Skeletal muscle cell (primary cell): Measurements from ENCODE around the gene VARS1.
A peak's percentile ranks its signal among the peaks of the same experiment; 100 is the strongest.
"Not testable (repeated sequence)": the region's sequence is repeated elsewhere in the genome, so short reads cannot be mapped to it uniquely, and the experiment has no call there.

ENCODE experiments used
- DNase-seq: peaks from one replicate; pipeline ENCODE4 v3.0.0-alpha.2; 2010; ENCODE audit warnings: low read depth
- H3K4me3 ChIP-seq: 2 replicates; pipeline ENCODE4 v1.5.1; 2011; ENCODE audit warnings: low read depth, mild to moderate bottlenecking, control low read depth, low read length, moderate library complexity

VARS1 gene

DNA sequence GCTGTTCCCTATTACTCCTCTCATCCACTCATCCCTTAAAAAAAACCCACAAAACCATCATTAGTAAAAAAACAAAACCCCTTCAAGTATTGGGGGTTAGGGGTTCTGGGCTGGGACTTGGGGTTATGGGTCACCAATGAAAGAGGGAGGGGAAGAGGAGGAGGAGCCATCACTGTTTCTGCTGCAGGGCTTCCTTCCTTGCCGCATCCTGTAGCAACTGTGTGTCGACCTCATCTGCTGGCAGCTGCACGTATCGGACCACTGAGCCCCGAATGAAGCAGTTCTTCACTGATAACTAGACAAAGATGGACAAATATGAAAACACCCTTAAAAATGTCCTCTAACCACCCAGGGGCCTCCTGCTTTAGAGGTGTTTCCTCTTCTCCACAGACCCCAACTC is 2.0 kb upstream of the VARS1 start:
- no peak overlapping the region for H3K4me3 ChIP-seq

DNA sequence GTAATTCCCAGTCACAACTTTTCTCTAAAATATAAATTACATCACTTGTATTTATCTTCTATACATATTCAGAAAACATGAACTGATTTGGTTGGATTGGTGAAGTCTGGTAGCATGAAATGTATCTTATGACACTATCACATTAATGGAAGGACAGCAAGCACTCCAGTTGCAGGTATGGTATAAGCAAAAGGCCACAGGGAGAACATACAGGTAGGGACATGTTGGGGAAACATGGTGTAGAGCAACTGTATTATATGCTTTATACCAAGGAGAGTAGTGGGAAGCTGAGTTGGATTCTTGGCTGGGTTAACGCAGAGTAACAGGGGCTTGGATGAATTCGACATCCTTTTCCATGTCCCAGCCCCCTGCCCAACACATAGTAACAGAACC is 1.4 kb upstream of the VARS1 start:
- H3K4me3 ChIP-seq, result no peak overlapping the region
- DNase-seq, result no peak

More for the DNA sequence above, 2.0 kb upstream of the VARS1 start:
- no peak for DNase-seq

DNA sequence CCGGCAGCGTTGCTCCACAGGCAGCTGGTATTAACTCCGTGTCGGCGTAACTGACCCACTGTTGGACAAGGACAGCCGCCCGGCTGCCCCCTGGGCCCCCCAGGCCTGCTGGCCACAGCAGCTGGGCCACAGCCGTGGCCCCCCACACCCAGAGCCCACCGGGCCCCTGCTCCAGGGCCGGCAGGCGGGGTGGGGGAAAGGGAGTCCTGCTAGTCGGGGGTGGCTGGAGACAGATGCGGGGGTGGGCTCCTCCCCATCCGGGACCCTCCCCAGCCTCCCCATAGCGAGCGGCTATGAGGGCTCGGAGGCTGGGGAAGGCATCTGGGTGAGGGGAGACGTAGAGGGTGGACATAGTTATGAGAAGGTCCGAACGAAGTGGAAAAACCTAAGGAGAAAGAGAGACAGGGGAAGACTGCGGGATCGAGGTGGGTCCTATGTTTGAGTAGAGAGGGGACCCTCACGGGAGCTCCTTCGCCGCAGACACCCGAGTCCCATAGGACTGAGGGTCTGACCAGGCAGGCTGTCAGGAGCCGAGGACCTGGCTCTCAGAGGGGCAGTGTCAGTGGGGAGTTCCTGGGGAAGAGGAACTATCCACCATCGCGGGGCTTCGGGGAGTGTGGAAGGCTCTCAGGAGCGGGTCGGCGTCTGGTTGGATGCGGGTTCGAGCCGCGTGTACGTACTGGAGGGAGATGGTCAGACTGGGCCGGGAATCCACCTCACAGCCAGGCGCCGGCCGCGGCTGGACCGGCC is 511 bp downstream of the VARS1 start:
- H3K4me3 ChIP-seq, result peak overlapping the region; percentile 93
- no peak for DNase-seq

DNA sequence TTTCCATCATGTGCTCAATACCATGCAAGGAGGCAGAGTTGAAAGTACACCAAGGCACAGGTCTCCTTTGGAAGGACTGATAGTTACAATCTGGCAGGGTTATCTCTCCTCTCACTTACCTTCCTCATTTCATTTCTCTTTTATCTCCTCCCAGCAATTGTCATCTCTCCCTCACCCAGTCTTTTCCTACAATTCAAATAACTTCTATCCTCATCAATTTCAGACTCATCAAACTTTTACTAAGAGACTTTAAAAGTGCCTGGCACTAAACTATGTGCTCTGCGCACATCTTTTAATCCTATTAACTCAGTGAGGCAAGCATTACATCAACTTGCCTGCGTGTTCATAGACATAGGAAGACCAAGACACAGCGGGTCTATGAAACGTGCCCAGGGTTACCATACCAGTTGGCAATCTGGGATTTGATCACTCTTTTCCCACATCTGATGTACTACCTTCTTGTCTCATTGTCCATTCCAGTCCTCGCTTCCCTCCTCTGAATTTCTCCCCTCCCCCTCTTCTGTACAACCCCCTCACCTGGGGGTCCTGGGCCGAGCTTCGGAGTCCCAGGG is 1.2 kb downstream of the VARS1 start:
- peak overlapping the region; percentile 93 for H3K4me3 ChIP-seq
- DNase-seq, result no peak

DNA sequence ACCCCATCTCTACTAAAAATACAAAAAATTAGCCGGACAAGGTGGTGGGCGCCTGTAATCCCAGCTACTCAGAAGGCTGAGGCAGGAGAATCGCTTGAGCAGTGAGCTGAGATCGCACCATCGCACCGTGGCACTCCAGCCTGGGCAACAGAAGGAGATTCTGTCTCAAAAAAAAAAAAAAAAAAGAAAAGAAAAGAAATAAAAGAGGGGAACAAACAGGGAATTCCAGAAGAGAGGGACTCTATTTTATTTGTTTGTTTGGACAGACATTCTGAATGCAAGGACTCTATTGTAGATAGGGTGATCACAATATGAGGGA is 1.7 kb downstream of the VARS1 start:
- DNase-seq, result not testable (repeated sequence)
- H3K4me3 ChIP-seq, result peak overlapping the region; percentile 93

DNA sequence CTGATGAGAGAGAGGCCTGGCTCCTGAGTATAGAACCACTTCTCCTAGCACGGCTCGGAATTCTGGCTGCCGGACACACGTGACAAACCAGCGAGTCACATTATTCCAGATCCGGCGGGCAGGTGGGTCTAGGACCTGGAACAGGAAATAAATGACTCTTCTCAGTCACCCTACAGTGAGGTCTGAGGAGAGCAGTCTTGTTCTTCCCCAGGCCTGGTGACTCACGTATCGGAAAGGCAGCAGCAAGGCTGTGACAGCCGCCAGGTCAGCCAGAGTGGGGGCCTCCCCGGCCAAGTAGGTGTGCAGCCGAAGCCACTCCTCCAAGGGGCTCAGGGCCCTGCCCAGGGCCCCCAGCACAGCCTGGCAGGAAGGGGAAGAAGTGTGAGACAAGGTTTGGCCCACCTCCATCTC is 2.8 kb downstream of the VARS1 start:
- no peak for DNase-seq
- no peak overlapping the region for H3K4me3 ChIP-seq

DNA sequence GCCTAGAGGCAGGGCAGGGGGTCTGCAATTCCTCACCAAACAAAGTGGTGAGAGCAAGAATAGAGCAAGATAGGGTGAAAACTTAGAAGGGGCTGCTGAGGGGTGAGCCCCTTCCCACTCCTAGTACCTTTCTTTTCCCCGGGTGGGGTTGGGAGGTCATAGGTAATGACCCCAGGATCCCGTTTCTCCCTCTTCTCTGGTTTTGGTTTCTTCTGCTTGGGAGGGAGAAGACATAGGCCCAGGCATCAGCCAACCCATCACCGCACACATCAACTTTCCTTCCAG is 3.5 kb downstream of the VARS1 start:
- no peak for DNase-seq
- no peak overlapping the region for H3K4me3 ChIP-seq

DNA sequence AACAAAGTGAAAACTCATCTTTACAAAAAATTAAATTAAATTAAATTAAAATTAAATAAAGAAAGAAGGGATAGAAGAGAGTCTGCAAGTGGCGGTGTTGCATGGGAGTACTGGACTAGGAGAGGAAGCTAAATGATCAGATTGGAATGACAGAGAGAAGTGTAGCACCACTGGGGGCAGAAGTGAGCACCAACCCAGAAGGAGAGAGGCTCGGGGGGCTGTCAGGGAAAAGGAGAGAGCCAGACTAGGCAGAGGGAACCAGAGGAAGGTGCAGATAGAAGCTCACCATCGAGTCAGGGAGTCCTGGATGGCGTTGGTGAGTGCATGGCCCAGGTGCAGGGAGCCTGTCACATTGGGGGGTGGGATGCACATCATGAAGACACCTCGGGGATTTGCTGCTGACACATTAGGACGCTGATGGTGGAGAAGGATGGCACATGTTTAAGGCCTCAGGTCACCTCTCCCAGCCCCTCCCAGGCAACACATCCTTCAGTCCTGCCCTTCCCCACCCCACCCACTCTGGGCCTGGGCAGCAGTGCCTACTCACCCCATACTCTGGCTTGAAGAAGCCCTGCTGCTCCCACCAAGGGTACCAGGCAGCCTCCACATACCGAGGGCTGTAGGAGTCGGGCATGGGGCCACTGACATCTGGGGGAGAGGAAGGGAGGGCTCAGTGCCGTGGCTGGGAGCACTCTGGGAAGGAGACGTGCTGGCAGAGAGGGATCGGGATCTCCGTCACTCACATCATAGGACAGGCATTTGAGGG is 4.0 kb downstream of the VARS1 start:
- no peak for DNase-seq
- no peak overlapping the region for H3K4me3 ChIP-seq

DNA sequence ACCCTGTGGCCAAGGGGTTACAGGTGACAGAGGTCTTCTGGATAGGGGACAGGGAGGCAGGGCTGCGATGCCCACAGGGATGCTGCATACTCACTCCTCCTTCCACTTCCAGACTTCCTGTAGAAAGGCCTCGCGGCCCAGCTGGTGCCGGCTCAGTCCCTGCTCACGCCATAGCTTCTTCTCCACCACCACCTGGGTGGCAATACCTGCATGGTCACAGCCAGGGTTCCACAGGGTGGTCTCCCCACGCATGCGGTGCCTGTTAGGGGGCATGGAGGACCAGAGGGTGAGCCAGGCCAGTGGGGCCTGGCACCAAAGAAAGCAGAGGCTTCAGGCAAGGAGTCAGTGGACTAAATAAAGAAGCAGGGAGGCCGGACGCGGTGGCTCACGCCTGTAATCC is 10.1 kb downstream of the VARS1 start:
- DNase-seq, result no peak
- H3K4me3 ChIP-seq, result no peak overlapping the region

DNA sequence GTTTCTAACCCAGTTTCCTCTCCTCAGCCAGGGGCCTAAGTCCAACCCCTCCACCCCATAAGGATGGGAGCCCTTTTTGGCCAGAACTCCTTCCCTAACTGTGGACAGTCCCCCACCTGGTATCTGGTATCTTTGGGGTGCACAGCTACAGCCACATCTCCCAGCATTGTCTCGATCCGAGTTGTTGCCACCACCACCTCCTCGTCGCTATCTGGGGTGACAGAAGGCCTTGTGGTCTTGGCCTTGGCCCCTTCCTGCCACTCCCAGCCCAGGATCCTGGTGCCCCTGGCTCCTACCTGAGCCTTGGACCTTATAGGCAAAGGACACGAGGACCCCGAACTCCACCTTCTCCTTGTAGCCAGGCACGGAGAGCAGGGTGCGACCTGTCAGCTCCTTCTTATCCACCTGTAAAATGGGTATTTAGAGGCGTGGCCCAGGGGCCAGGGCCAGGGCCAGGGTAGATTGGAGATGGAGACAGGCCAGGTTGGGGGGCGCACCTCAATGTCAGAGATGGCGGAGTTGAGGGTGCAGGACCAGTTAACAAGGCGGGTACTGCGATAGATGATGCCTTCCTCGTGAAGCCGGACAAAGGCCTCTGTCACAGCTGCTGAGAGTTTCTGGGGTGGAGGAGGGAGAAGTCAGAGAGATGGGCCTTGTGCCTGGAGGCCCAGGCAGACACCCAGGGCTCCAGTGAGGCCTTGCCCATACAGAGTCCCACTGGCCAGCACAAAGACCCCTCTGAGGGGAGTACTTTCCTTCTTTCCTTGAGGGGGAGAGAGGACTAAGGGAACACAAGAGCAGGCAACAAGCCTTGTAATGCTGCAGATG is 11.2 kb downstream of the VARS1 start:
- no peak overlapping the region for H3K4me3 ChIP-seq
- DNase-seq, result no peak

DNA sequence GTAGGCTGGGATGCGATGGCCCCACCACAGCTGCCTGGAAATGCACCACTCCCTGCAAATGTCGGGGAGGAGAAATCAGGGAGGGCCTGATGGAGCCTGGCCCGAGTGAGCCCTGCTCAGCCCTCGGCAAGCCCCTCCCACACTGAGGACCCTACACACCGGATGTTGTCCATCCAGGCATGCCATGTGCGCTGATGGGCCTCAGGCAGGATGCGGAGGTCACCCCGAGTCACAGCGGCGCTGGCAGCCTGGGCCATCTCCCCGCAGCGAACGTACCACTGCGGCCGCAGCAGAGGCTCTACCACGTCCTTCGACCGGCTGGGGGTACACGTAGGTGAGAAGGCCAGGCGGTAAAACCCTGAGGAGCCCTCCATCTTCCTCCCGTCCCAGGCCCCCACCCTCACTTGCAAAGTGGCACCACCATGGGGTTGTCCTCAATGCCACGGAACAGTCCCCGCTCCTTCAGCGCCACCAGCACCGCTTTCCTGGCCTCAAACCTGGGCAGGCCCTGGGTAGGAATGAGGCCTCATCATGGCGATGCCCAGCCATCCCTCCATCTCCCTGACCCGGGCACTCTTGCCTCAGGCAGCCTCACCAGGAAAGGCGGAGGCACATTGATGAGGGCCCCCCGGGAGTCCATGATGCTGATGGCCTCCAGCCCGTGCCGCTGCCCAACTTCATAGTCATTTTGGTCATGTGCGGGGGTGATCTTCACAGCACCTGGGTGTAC is 13.3 kb downstream of the VARS1 start:
- no peak overlapping the region for H3K4me3 ChIP-seq
- DNase-seq, result no peak

DNA sequence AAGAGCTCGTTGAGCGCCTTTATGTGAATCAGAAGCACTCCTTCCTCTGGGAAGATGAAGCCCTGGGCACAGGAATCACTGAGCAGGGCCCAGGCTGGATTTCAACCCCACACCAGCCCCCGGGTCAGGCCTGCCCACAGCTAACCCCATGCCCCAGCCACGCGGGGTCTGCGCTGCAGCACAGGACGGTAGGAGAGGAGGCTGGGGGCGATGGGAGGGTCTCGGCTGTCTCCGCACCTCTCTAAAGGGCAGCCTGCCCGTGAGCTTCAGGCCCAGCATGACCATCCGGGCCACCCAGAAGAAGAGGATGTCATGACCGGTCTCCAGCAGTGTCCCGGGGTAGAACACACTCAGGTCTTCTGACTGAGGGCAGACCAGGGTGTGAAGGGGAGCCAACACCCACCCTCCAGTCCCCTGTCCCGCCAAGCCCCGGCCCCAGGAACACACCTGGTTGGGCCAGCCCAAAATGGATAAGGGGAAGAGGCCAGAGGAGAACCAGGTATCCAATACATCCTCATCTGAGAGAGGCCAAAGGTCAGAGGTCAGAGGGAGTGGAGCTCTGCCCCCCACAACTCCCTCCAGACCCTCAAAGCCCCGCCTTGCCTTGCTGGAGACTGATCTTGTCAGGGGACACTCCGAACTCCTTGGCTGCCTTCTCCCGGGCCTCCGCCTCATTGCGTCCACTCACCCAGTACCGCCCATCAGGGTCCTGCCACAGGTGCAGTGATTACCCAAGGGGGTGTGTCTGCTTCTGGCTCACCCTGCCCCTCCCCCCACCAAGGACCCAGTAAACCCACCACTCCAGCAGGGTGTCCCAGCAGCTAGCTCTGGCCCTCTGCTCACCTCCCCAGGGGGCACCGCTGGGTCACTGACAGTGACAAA is 14.1 kb downstream of the VARS1 start:
- no peak for DNase-seq
- H3K4me3 ChIP-seq, result no peak overlapping the region

DNA sequence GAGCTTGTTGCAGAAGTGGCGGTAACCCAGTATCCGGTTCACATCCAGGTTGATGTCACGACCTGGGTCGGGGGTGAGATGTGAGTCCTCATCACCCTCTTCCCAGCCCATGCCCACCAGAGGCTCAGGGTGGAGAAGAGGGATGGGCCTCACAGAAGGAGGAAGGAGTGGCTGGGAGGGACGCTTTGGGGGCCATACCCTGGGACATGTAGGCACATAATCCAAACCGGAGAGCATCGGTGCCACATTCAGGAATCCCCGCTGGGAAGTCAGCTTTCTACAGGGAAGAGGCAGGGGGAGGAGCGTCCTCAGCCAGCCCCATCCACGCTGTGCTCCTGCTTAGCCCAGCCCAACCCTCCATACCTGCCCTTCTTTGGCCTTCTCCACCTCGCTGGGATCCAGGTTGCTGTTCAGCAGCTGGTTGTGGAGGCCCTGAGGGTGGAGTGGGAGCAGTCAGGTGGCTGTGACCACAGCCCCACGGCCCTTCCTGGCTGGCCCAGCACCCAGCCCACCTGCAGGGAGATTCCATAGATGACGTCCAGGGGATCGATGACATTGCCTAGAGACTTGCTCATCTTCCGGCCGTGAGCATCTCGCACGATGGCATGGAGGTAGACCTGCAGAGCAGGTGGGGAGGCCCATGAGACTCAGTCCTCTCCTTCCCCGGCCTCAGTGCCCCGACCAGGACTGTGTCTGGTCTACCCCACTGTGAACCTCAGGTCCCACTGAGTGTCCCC is 14.9 kb downstream of the VARS1 start:
- no peak for DNase-seq
- no peak overlapping the region for H3K4me3 ChIP-seq

DNA sequence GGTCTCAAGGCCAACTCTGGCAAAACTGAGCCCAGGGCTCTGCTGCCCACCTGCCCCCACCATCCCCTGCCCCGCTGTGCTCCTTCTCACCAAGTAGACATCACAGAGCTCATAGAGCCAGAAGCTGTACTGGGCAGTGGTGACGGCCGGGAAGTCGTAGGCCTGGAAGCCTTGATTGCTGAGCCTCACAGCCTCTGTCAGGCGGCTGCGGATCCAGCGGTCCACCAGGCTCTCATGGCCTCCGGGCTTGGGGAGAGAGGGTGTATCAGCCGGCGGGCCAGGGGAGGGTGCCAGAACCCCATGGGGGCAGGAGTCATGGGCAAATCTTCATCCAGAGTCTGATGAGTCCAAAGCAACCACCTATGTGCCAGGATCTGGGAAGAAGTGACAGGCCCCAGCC is 15.6 kb downstream of the VARS1 start:
- DNase-seq, result no peak
- H3K4me3 ChIP-seq, result no peak overlapping the region

DNA sequence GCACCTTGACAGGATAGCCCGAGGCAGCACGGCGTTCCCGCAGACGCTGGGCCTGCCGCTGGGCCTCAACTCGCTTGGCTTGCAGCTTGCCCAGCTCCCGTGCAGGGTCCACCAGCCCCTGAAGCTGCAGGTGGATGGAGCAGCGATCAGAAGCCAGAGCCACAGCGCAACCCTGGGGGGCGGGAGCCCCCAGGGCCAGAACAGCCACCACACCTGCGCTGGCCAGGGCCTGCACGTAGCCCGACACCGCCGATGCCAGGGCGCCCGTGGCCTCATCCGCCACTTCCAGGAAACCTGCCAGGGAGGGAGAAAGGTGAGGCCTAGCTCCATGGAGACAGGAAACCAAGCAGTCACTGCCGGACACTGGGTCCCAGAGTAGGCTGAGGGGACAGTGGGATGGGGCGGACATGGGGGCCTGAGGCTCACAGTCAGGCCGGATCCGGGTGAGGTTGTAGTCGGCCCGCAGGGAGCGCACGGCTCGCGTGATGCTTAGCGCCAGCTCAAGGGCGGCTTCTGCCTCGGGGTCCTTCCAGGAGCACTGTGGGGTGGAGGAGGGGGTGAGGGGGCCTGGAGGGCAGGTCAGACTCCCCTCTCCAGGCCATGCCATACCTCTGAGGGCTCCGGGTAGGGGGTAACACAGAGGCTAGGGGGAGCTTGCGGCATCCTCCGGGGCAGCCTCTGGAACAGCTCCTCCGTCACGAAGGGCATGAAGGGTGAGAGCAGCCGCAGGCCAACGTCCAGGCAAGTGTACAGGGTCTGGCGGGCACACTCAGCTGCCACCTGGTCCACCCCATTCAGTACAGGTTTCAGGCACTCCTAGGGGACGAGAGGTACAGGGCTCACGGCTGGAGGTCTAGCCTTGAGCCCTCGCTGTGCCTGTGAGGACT is 16.3 kb downstream of the VARS1 start:
- DNase-seq, result no peak

DNA sequence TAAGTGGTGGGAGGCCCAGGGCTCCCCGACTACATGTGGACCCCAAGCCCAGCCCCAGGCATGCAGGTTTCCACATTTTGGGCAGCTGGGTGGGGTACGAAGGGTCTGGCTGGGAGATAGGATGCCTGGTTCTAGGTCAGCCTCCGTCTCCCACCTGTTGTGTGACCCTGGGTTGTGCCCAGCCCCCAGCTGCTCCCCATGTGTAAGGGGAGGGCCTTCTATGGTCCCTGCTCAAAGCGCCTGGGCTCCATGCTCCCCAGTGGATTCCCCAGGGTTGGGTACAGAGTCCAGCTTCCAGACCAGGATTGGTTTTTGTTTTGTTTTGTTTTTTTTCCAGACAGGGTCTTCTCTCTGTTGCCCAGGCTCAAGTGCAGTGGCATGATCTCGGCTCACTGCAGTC is 17.4 kb downstream of the VARS1 start:
- no peak for DNase-seq
- H3K4me3 ChIP-seq, result no peak overlapping the region

More for the DNA sequence above, 16.3 kb downstream of the VARS1 start:
- H3K4me3 ChIP-seq, result no peak overlapping the region

DNA sequence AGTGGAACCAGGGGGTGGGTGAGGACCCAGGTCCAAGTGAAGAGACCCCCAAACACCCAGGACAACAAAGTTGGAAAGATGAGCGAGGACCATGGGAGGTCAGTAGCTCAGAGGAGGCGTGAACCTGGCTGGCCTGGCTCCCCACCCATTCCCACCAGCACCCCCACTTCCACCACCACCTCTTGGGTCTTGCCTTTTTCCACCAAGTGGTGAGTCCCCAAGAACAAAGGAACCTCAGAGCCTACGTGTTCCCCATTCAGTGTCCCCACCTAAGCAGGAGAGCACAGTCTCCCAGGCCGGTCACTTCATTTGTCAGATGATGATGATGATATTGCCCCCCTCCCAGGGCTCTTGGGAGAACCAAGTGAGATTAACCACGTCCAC is 17.9 kb downstream of the VARS1 start:
- H3K4me3 ChIP-seq, result no peak overlapping the region
- DNase-seq, result no peak
